ENCODE data around the gene EFNA1. TPM values are rescaled to one million over a fixed set of nuclear protein-coding genes. Genes with fewer than 3 reads are reported as not detected.

Gene EFNA1
- total RNA-seq, 1 experiment from 2014 or later, result 1.0 TPM

DNA sequence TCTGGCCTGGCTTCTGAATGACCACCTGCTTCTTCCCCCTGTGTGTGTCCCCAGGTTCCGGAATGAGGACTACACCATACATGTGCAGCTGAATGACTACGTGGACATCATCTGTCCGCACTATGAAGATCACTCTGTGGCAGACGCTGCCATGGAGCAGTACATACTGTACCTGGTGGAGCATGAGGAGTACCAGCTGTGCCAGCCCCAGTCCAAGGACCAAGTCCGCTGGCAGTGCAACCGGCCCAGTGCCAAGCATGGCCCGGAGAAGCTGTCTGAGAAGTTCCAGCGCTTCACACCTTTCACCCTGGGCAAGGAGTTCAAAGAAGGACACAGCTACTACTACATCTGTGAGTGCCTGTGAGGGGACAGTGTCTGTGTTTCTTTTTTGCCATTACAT lies 3.6 kb downstream of the EFNA1 start:
- intact Hi-C loops (cut with micrococcal nuclease; ENCODE audit: unreplicated experiment), result no loop called here
- Histone ChIP-seq H3K4me3 (ENCODE audit: low read depth, low read length, poor library complexity, severe bottlenecking) (no peak overlapping the region), H3K36me3 (ENCODE audit: insufficient read depth, low read length, poor library complexity, severe bottlenecking) (no peaks in the 10 kb centered on the region), H3K27ac (ENCODE audit: low read depth, low read length, poor library complexity, severe bottlenecking) (no peak overlapping the region), H3K4me1 (ENCODE audit: insufficient read depth, low read length, poor library complexity, severe bottlenecking) (peaks cover 43% of the 10 kb centered on the region), H3K27me3 (replicated peaks; ENCODE audit: insufficient read depth, low read depth, low read length, poor library complexity) (no peaks in the 10 kb centered on the region), H3K9me3 (ENCODE audit: low read depth, low read length, poor library complexity, severe bottlenecking) (no peaks in the 10 kb centered on the region)
- CTCF ChIA-PET, result interaction anchor here (0.7 kb wide), 1 partner anchor 42 kb away, joined by 3 read pairs; the partner anchor contains the start of gene KRTCAP2
- no peak for TF ChIP-seq CTCF (conservative IDR thresholded peaks at IDR 0.05; ENCODE audit: low read depth, low read length)
- TF ChIP-seq EZH2 (IDR thresholded peaks at IDR 0.05; ENCODE audit: borderline replicate concordance, low read depth, low read length, poor library complexity, severe bottlenecking), result no peak
- POLR2A ChIA-PET (ENCODE audit: low non-redundant PET), result no interaction called here
- BruUV-seq (replicated peaks), result no TSS peak
- DNase-seq (ENCODE audit: low spot score), result no peak

GRCh38 chr1:155131856-155132255 lies 4.2 kb downstream of the EFNA1 start:
- no TSS peak for BruUV-seq (replicated peaks)
- ChIA-PET CTCF (no interaction called here), POLR2A (ENCODE audit: low non-redundant PET) (no interaction called here)
- no peak for DNase-seq (ENCODE audit: low spot score)
- Histone ChIP-seq H3K36me3 (ENCODE audit: insufficient read depth, low read length, poor library complexity, severe bottlenecking) (no peaks in the 10 kb centered on the region), H3K4me3 (ENCODE audit: low read depth, low read length, poor library complexity, severe bottlenecking) (no peak overlapping the region), H3K9me3 (ENCODE audit: low read depth, low read length, poor library complexity, severe bottlenecking) (no peaks in the 10 kb centered on the region), H3K27me3 (replicated peaks; ENCODE audit: insufficient read depth, low read depth, low read length, poor library complexity) (no peaks in the 10 kb centered on the region), H3K27ac (ENCODE audit: low read depth, low read length, poor library complexity, severe bottlenecking) (no peak overlapping the region), H3K4me1 (ENCODE audit: insufficient read depth, low read length, poor library complexity, severe bottlenecking) (peaks cover 40% of the 10 kb centered on the region)
- intact Hi-C loops (cut with micrococcal nuclease; ENCODE audit: unreplicated experiment), result no loop called here
- TF ChIP-seq CTCF (conservative IDR thresholded peaks at IDR 0.05; ENCODE audit: low read depth, low read length) (no peak), EZH2 (IDR thresholded peaks at IDR 0.05; ENCODE audit: borderline replicate concordance, low read depth, low read length, poor library complexity, severe bottlenecking) (no peak)

GRCh38 chr1:155133799-155134281 lies 6.2 kb downstream of the EFNA1 start:
- no peak for DNase-seq (ENCODE audit: low spot score)
- Histone ChIP-seq H3K27ac (ENCODE audit: low read depth, low read length, poor library complexity, severe bottlenecking) (no peak overlapping the region), H3K36me3 (ENCODE audit: insufficient read depth, low read length, poor library complexity, severe bottlenecking) (no peaks in the 10 kb centered on the region), H3K27me3 (replicated peaks; ENCODE audit: insufficient read depth, low read depth, low read length, poor library complexity) (no peaks in the 10 kb centered on the region), H3K9me3 (ENCODE audit: low read depth, low read length, poor library complexity, severe bottlenecking) (no peaks in the 10 kb centered on the region), H3K4me1 (ENCODE audit: insufficient read depth, low read length, poor library complexity, severe bottlenecking) (peaks cover 27% of the 10 kb centered on the region), H3K4me3 (ENCODE audit: low read depth, low read length, poor library complexity, severe bottlenecking) (no peak overlapping the region)
- intact Hi-C loops (cut with micrococcal nuclease; ENCODE audit: unreplicated experiment), result no loop called here
- CTCF ChIA-PET, result no interaction called here
- POLR2A ChIA-PET (ENCODE audit: low non-redundant PET), result no interaction called here
- TF ChIP-seq CTCF (conservative IDR thresholded peaks at IDR 0.05; ENCODE audit: low read depth, low read length) (no peak), EZH2 (IDR thresholded peaks at IDR 0.05; ENCODE audit: borderline replicate concordance, low read depth, low read length, poor library complexity, severe bottlenecking) (no peak)
- BruUV-seq (replicated peaks), result no TSS peak
